Measurements from ENCODE around the gene ADAMTSL5.
"Not testable (repeated sequence)": the region's sequence is repeated elsewhere in the genome, so short reads cannot be mapped to it uniquely, and the experiment has no call there.

ADAMTSL5 gene

GRCh38 chr19:1477056-1477455 is 35.8 kb downstream of the ADAMTSL5 start:
- not testable (repeated sequence) for DNase-seq

GRCh38 chr19:1475751-1476437 is 36.9 kb downstream of the ADAMTSL5 start:
- no peak for DNase-seq

- no peak for DNase-seq
Measured at GRCh38 chr19:1474765-1475351, 38.0 kb downstream of the ADAMTSL5 start.

GRCh38 chr19:1474011-1474764 is 38.6 kb downstream of the ADAMTSL5 start:
- DNase-seq, result no peak

- DNase-seq, result no peak
Measured at GRCh38 chr19:1473085-1473851, 39.6 kb downstream of the ADAMTSL5 start.

GRCh38 chr19:1472231-1473084 is 40.4 kb downstream of the ADAMTSL5 start:
- no peak for DNase-seq

- no peak for DNase-seq
Measured at GRCh38 chr19:1471515-1472160, 41.2 kb downstream of the ADAMTSL5 start.

- DNase-seq, result no peak
Measured at GRCh38 chr19:1471010-1471514, 41.8 kb downstream of the ADAMTSL5 start.

GRCh38 chr19:1470305-1471009 is 42.4 kb downstream of the ADAMTSL5 start:
- DNase-seq, result peak; percentile 33

GRCh38 chr19:1470055-1470304 is 42.8 kb downstream of the ADAMTSL5 start:
- DNase-seq, result no peak

- DNase-seq, result no peak
Measured at GRCh38 chr19:1469255-1470054, 43.4 kb downstream of the ADAMTSL5 start.

- DNase-seq, result no peak
Measured at GRCh38 chr19:1468821-1469254, 44.0 kb downstream of the ADAMTSL5 start.

- DNase-seq, result no peak
Measured at GRCh38 chr19:1468274-1468820, 44.5 kb downstream of the ADAMTSL5 start.

- no peak for DNase-seq
Measured at GRCh38 chr19:1467490-1468273, 45.1 kb downstream of the ADAMTSL5 start.

- no peak for DNase-seq
Measured at GRCh38 chr19:1467215-1467489, 45.7 kb downstream of the ADAMTSL5 start.

- DNase-seq, result no peak
Measured at GRCh38 chr19:1466461-1467214, 46.2 kb downstream of the ADAMTSL5 start.

GRCh38 chr19:1466018-1466460 is 46.8 kb downstream of the ADAMTSL5 start:
- no peak for DNase-seq

- DNase-seq, result no peak
Measured at GRCh38 chr19:1465191-1466016, 47.4 kb downstream of the ADAMTSL5 start.

Measured in DMS153 (cell line).